Activated CD4-positive, alpha-beta memory T cell treated with anti-CD3 and anti-CD28 coated beads, Interleukin-2, amount 10 ng/mL, durations not matched to agents 7 days and 5 days (primary cell): ENCODE results near the gene RAD54L2. TPM values are rescaled to one million over a fixed set of nuclear protein-coding genes. Genes with fewer than 3 reads are reported as not detected.
A peak's percentile ranks its signal among the peaks of the same experiment; 100 is the strongest.
"Not testable (repeated sequence)": the region's sequence is repeated elsewhere in the genome, so short reads cannot be mapped to it uniquely, and the experiment has no call there.

Experiments used
- CTCF ChIA-PET: fragments of 350-600 bp; sonication (Branson Sonifier 250); formaldehyde crosslinking; loops from one replicate; lab custom pipeline; 2021; ENCODE audit warnings: antibody characterized with exemption, inconsistent platforms; lab: Charles Lee
- POLR2A ChIA-PET: fragments of 350-600 bp; sonication (Branson Sonifier 250); formaldehyde crosslinking; loops from one replicate; lab custom pipeline; 2021; ENCODE audit warnings: antibody characterized with exemption; lab: Charles Lee
- DNase-seq: peaks from one replicate; pipeline ENCODE4 v3.0.0-alpha.2; 2020
- H3K27ac Mint-ChIP-seq: one replicate; pipeline ENCODE4 v1.8.0; 2021; ENCODE audit warnings: mild to moderate bottlenecking, mixed read lengths
- H3K27me3 Mint-ChIP-seq: one replicate; pipeline ENCODE4 v1.8.0; 2021; ENCODE audit warnings: mixed read lengths
- H3K36me3 Mint-ChIP-seq: one replicate; pipeline ENCODE4 v1.8.0; 2021; ENCODE audit warnings: low read depth, mixed read lengths
- H3K4me1 Mint-ChIP-seq: one replicate; pipeline ENCODE4 v1.8.0; 2021; ENCODE audit warnings: mixed read lengths
- H3K4me3 Mint-ChIP-seq: one replicate; pipeline ENCODE4 v1.8.0; 2021; ENCODE audit warnings: mild to moderate bottlenecking, mixed read lengths
- H3K9me3 Mint-ChIP-seq: one replicate; pipeline ENCODE4 v1.8.0; 2021; ENCODE audit warnings: mixed read lengths
- total RNA-seq, 2 experiments: library from RNA; stranded (reverse); gene quantifications; one replicate each; pipeline ENCODE4 v1.2.3, GENCODE V29; 2021

Gene RAD54L2
- total RNA-seq, 2 experiments from 2014 or later = 30.4 to 30.5 TPM

- H3K27me3 Mint-ChIP-seq, H3K36me3 Mint-ChIP-seq, H3K27ac Mint-ChIP-seq, H3K4me1 Mint-ChIP-seq, DNase-seq, H3K4me3 Mint-ChIP-seq, H3K9me3 Mint-ChIP-seq, POLR2A ChIA-PET: not testable (repeated sequence)
- CTCF ChIA-PET = interaction anchor here (1.7 to 3.2 kb wide), 2 partner anchors 20 to 47 kb away, joined by 3 to 9 read pairs; no protein-coding TSS in a partner anchor
Measured at GRCh38 chr3:51520906-51521730, 17.4 kb upstream of the RAD54L2 start.

- H3K4me3 Mint-ChIP-seq = no peak overlapping the region
- H3K36me3 Mint-ChIP-seq = no peaks in the 10 kb centered on the region
- H3K4me1 Mint-ChIP-seq = peaks cover 3% of the 10 kb centered on the region
- ChIA-PET CTCF (interaction anchor here (1.2 to 3.2 kb wide), 3 partner anchors 21 to 147 kb away, joined by 3 to 9 read pairs (median 3); no protein-coding TSS in a partner anchor), POLR2A (no interaction called here)
- peaks cover 8% of the 10 kb centered on the region for H3K27me3 Mint-ChIP-seq
- DNase-seq = no peak
- no peaks in the 10 kb centered on the region for H3K9me3 Mint-ChIP-seq
- H3K27ac Mint-ChIP-seq = no peak overlapping the region
Measured at GRCh38 chr3:51522273-51522962, 16.1 kb upstream of the RAD54L2 start.

GRCh38 chr3:51524874-51525273 lies 13.6 kb upstream of the RAD54L2 start:
- H3K4me3 Mint-ChIP-seq, H3K27me3 Mint-ChIP-seq, CTCF ChIA-PET, DNase-seq, H3K36me3 Mint-ChIP-seq, H3K27ac Mint-ChIP-seq, H3K9me3 Mint-ChIP-seq, H3K4me1 Mint-ChIP-seq: not testable (repeated sequence)
- POLR2A ChIA-PET = interaction anchor here (2.1 kb wide), 1 partner anchor 15 kb away, joined by 5 read pairs; no protein-coding TSS in a partner anchor

GRCh38 chr3:51530485-51530884 lies 8.0 kb upstream of the RAD54L2 start:
- no peaks in the 10 kb centered on the region for H3K9me3 Mint-ChIP-seq
- H3K4me3 Mint-ChIP-seq = no peak overlapping the region
- no peak overlapping the region for H3K27ac Mint-ChIP-seq
- ChIA-PET CTCF (interaction anchor here (0.6 to 1.8 kb wide), 3 partner anchors 29 to 286 kb away, joined by 3 to 4 read pairs (median 4); no protein-coding TSS in a partner anchor), POLR2A (no interaction called here)
- no peak for DNase-seq
- no peaks in the 10 kb centered on the region for H3K4me1 Mint-ChIP-seq
- peaks cover 3% of the 10 kb centered on the region for H3K27me3 Mint-ChIP-seq
- no peaks in the 10 kb centered on the region for H3K36me3 Mint-ChIP-seq

DNA sequence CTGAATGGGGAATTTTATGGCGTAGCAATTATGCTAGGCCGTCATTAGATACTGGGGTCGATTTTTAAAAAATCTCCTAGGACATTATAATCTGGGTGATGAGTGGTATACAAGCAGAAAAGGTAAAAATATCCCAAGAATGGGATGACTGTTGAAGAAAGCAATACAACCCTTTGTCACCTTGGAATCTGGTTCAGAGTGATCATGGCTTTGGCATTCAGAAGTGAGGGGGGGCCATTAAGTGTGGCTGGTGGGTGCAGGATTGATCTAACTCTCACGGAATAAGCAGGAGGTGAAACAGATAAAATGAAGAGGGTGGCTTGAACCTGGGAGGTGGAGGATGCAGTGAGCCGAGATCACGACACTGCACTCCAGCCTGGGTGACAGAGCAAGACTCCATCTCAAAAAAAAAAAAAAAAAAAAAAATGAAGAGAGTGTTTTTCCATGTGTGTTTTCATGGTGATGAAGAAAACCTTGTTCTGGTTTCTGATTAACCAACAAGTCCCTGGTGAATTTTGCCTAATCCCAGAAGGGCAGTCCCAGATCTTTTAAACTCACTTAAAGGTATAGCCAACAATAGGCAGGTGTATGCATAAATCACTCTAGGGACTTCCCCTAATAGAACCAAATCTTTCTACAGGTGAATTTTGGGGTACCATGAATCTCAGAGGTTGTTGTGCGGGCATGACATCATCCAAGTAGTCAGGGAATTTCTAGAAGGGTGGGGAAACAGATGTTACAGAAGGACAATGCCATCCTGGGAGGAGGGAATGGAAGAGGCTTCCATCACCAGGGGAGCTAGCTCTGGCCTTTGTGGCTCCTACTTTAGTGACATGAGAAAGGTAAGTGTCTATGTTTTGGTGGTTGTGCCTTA lies 3.1 kb upstream of the RAD54L2 start:
- Mint-ChIP-seq H3K36me3 (peaks cover 5% of the 10 kb centered on the region), H3K27me3 (no peaks in the 10 kb centered on the region), H3K9me3 (no peaks in the 10 kb centered on the region), H3K4me3 (no peak overlapping the region), H3K27ac (no peak overlapping the region), H3K4me1 (peaks cover 27% of the 10 kb centered on the region)
- CTCF ChIA-PET = interaction anchor here (1.3 kb wide), 1 partner anchor 33 kb away, joined by 5 read pairs; no protein-coding TSS in a partner anchor
- DNase-seq = no peak
- POLR2A ChIA-PET = no interaction called here

GRCh38 chr3:51537631-51538030 lies 888 bp upstream of the RAD54L2 start:
- H3K4me3 Mint-ChIP-seq = peak overlapping the region; percentile 89
- H3K36me3 Mint-ChIP-seq = peaks cover 11% of the 10 kb centered on the region
- DNase-seq, H3K27me3 Mint-ChIP-seq, H3K9me3 Mint-ChIP-seq: not testable (repeated sequence)
- H3K27ac Mint-ChIP-seq = peak overlapping the region; percentile 80
- H3K4me1 Mint-ChIP-seq = peaks cover 35% of the 10 kb centered on the region
- ChIA-PET POLR2A (interaction anchor here (0.7 to 3.8 kb wide), 9 partner anchors 8 to 152 kb away, joined by 3 to 25 read pairs (median 7); partner anchors contain the start of genes DCAF1 and MANF), CTCF (interaction anchor here (0.7 to 5.3 kb wide), 9 partner anchors 9 to 144 kb away, joined by 3 to 53 read pairs (median 5); partner anchors contain the start of gene DCAF1)

DNA sequence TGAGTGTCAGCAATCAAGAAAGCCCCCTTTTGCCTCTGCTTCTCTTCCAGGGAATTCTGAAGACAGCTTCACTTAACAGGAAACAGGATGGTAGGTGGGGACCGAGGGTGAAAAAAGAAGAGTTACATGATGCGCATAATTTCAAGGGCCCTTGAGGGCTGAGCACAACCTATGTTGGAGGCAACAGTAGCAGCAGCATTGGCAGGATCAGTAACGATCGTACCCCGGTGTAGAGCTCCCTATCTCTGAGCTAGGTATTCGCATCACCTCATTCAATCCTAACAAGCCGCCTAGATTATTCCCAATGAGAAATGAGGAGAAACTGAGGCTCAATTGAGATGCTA lies 432 bp upstream of the RAD54L2 start:
- H3K36me3 Mint-ChIP-seq = peaks cover 14% of the 10 kb centered on the region
- H3K9me3 Mint-ChIP-seq = no peaks in the 10 kb centered on the region
- H3K4me1 Mint-ChIP-seq = peaks cover 35% of the 10 kb centered on the region
- CTCF ChIA-PET = interaction anchor here (0.7 to 5.3 kb wide), 9 partner anchors 9 to 144 kb away, joined by 3 to 53 read pairs (median 5); partner anchors contain the start of gene DCAF1
- peak; percentile 20 for DNase-seq
- POLR2A ChIA-PET = interaction anchor here (0.7 to 3.8 kb wide), 9 partner anchors 8 to 153 kb away, joined by 3 to 25 read pairs (median 7); partner anchors contain the start of genes DCAF1 and MANF
- no peaks in the 10 kb centered on the region for H3K27me3 Mint-ChIP-seq
- peak overlapping the region; percentile 89 for H3K4me3 Mint-ChIP-seq
- peak overlapping the region; percentile 80 for H3K27ac Mint-ChIP-seq

GRCh38 chr3:51539291-51539941 lies 897 bp downstream of the RAD54L2 start:
- Mint-ChIP-seq H3K4me1 (peaks cover 35% of the 10 kb centered on the region), H3K9me3 (no peaks in the 10 kb centered on the region), H3K4me3 (peak overlapping the region; percentile 79), H3K27ac (peak overlapping the region; percentile 58), H3K36me3 (peaks cover 20% of the 10 kb centered on the region), H3K27me3 (no peaks in the 10 kb centered on the region)
- CTCF ChIA-PET = interaction anchor here (0.6 to 5.3 kb wide), 6 partner anchors 28 to 434 kb away, joined by 3 to 53 read pairs (median 6); partner anchors contain the start of genes ABHD14B and DCAF1
- peak; percentile 42 for DNase-seq
- POLR2A ChIA-PET = interaction anchor here (0.7 to 3.8 kb wide), 16 partner anchors 8 to 970 kb away, joined by 3 to 25 read pairs (median 5); partner anchors contain the start of genes DCAF1, HEMK1 and MANF

- POLR2A ChIA-PET, H3K27ac Mint-ChIP-seq, DNase-seq, H3K4me3 Mint-ChIP-seq, H3K9me3 Mint-ChIP-seq, H3K27me3 Mint-ChIP-seq: not testable (repeated sequence)
- CTCF ChIA-PET = interaction anchor here (5.3 kb wide), 1 partner anchor 41 kb away, joined by 53 read pairs; the partner anchor contains the start of gene DCAF1
- peaks cover 24% of the 10 kb centered on the region for H3K36me3 Mint-ChIP-seq
- H3K4me1 Mint-ChIP-seq = peaks cover 30% of the 10 kb centered on the region
Measured at GRCh38 chr3:51542596-51542995, 4.1 kb downstream of the RAD54L2 start.

GRCh38 chr3:51544011-51544775 lies 5.7 kb downstream of the RAD54L2 start:
- no peaks in the 10 kb centered on the region for H3K9me3 Mint-ChIP-seq
- ChIA-PET POLR2A (no interaction called here), CTCF (no interaction called here)
- no peaks in the 10 kb centered on the region for H3K27me3 Mint-ChIP-seq
- H3K36me3 Mint-ChIP-seq = peaks cover 24% of the 10 kb centered on the region
- no peak overlapping the region for H3K4me3 Mint-ChIP-seq
- H3K4me1 Mint-ChIP-seq = peaks cover 20% of the 10 kb centered on the region
- no peak overlapping the region for H3K27ac Mint-ChIP-seq
- DNase-seq = no peak

GRCh38 chr3:51547274-51547673 lies 8.8 kb downstream of the RAD54L2 start:
- no peaks in the 10 kb centered on the region for H3K9me3 Mint-ChIP-seq
- CTCF ChIA-PET = interaction anchor here (1.7 kb wide), 1 partner anchor 9 kb away, joined by 5 read pairs; no protein-coding TSS in a partner anchor
- H3K36me3 Mint-ChIP-seq = peaks cover 18% of the 10 kb centered on the region
- POLR2A ChIA-PET = interaction anchor here (2.0 kb wide), 1 partner anchor 9 kb away, joined by 7 read pairs; the partner anchor contains the start of gene RAD54L2
- H3K27ac Mint-ChIP-seq = no peak overlapping the region
- no peak for DNase-seq
- no peaks in the 10 kb centered on the region for H3K27me3 Mint-ChIP-seq
- no peaks in the 10 kb centered on the region for H3K4me1 Mint-ChIP-seq
- H3K4me3 Mint-ChIP-seq = no peak overlapping the region
